ENCODE results near the gene PRSS21.

DNA sequence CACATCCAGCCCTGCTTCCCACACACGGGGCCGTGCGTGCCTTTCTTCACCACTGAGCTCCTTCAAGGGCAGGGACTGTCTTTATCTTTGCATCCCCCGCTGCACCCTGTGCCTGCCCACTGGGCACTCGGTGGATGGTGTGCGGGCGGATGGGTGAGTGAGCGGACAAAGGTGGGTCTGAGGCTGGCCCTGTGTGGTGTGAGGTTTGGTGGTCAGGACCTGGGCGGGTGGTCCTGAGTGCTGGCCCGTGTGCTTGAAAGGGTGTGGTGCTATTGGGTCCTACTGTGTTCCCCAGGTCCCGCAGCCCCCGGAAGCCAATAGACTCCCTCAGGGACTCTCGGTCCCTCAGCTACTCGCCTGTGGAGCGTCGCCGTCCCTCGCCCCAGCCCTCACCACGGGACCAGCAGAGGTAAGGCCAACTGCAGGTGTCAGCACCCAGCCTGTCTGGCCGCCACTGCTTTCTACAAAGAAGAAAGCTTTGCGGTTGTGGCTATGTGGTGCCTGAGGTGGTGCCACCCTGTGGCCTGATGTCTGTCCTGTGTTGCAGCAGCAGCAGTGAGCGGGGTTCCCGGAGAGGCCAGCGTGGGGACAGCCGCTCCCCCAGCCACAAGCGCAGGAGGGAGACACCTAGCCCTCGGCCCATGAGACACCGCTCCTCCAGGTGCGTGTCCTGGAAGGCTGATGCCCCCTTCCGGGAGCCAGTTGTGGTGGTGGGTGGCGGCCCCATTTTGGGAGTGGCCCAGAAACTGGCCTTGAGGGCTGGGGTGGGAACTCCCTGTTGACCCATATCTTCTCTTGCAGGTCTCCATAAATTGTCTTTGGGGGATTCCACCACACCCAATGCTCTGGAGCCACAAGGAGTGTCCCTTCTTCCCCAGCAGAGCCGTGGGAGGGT, 46.7 kb upstream of the PRSS21 start:
- TF ChIP-seq CTCF (IDR thresholded peaks at IDR 0.05; ENCODE audit: insufficient read depth, low read length) (no peak), SPI1 (IDR thresholded peaks at IDR 0.05; ENCODE audit: borderline replicate concordance, low read depth) (no peak)
